22Rv1 (cell line): ENCODE results near the gene INPP5A.

Experiments used
- CTCF ChIP-seq: fragments of 450-650 bp; IDR thresholded peaks from 2 replicates; pipeline ENCODE4 v1.5.1; 2017; ENCODE audit warnings: mild to moderate bottlenecking
- ZFX ChIP-seq: fragments of 450-650 bp; IDR thresholded peaks from 2 replicates; pipeline ENCODE4 v1.6.1; 2017; ENCODE audit warnings: antibody characterized with exemption, borderline replicate concordance

GRCh38 chr10:132520177-132520811 is 17.3 kb upstream of the INPP5A start:
- TF ChIP-seq CTCF (no peak), ZFX (no peak)
